Measurements from ENCODE around the gene EFNB1.

Gene EFNB1

GRCh38 chrX:68844581-68844980 is 15.8 kb downstream of the EFNB1 start:
- DNase-seq, result no peak

DNA sequence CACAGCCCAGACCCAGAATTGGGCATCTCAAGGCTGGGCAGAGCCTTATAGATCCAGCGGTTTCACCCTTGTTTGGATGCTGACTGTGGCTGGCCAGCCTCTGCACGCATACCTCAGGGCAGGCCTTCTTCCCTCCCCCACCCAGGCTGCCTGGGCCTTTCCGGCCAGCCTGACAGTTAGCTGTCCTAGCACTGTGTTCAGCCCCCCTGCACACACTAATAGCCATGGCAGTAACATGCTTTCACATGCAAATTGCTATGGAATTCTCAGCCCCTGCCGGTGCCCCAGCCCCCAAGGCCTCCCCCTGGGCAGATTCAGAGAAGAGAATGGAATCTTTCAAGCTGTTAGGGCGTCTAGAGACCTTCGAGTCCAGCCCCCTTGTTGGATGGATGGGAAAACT is 17.7 kb downstream of the EFNB1 start:
- no peak for DNase-seq

GRCh38 chrX:68847172-68847571 is 18.4 kb downstream of the EFNB1 start:
- peak in 1 of 14 donors; percentile 28 for DNase-seq

DNA sequence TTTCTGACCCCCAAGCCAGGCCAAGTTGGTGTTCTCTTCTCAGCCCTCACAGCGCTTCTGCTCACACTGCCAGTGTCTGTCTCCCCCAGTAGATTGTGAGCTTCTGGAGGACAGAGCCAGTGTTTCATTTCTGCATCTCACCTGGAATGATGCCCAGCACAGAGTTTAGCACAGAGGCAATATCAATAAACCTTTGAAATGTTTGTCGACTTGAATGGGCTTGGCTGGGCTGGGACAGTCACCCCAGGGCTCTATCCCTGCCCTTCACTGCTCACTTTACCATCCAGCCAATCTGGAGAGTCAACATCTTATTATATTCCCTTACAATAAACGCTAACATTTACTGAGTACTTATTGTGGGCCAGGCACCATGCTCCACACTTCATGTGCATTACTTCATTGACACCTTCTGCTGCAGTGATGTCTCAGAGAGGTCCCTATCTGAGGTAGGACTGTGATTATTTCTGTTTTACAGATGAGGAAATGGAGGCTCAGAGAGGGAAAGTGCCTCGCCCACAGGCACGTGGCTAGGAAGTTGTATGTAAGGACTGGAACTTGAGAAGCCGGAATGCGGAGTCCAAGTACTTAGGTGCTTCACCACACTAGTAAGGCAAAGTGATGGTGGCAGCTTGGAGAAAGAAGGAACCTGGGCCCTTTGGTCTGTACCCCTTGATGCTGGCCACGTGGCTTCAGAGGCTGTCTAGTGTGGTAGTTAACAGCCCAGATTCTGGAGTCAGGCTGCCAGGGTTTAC is 19.5 kb downstream of the EFNB1 start:
- no peak for DNase-seq

GRCh38 chrX:68851082-68851481 is 22.3 kb downstream of the EFNB1 start:
- no peak for DNase-seq

DNA sequence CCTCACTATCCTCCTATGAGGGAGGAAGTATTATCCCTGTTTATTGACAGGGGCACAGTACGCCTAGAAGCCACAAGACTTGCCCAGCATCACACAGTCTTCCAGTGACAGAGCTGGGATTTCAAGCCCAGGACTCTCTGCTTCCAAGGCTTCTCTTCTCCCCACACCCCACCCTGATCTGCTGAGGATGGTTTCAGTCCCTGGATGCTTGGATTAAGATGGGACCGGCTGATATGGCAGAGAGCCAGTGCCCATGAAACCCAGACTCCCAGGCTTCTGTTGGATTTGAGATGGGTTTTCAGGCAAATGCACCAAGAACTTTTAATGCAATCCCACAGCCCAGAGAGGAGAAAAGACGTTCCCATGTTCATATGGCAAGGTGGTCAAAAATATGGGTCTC is 23.2 kb downstream of the EFNB1 start:
- DNase-seq, result no peak

GRCh38 chrX:68853665-68854251 is 24.9 kb downstream of the EFNB1 start:
- DNase-seq, result no peak

DNA sequence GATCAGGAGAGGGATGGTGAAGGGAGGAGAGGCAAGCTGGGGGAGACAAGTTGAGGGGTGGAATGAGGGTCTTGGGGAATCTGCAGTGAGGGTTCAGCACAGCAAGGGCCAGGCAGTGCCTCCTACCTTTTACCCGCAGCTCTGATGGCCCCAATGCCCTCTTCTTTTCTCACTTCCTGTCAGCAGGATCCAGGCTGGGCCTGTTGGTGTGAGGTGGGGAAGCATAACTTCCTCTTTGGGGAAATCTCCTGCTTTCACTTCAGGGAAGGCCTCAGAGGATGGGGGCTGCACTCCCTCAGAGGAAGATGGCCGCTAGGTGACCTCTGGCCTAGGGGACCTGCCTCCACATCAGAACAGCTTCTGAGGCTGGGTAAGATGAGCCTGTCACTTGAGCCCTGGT is 36.5 kb downstream of the EFNB1 start:
- DNase-seq, result peak in 3 of 14 donors; percentile 4 to 12 (median 6)

DNA sequence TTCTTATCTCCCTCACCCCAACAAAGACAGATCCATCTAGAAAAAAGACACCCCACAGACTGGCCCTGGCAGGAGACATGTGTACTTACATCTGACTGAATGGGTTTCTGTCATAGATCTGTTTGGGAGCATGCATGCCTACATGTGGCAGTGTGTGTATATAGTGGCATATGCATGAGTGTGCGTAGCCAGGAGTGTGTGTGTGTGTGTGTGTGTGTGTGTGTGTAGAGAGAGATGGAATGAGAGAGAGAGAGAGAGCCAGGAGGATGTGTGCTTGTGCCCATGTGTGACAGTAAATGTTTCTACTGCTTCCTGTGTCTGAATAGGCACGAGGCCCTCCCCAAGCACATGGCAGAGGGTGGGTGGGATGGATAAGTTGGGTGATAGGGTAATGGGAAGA is 37.1 kb downstream of the EFNB1 start:
- no peak for DNase-seq

- DNase-seq, result peak in 2 of 14 donors; percentile 7 to 15
These were observed 38.8 kb downstream of the EFNB1 start for GRCh38 chrX:68867458-68868112.

DNA sequence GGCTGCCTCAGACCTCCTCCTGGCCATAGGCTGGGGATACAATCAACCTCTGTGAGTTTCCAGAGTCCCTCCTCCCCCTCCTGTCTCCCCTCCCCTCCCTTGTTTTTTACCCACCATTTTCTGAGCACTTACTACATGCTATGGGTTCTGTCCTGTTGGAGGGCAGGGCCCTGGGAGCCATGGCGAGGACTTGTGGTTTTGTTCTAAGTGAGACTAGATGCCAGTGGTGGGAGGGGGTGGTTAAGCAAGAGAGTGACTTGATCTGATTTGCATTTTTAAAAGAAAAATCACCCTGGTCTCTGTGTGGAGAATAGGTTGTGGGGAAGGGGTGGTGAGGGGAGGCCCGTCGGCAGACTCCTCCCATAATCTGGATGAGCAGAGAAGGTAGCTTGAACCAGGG is 39.5 kb downstream of the EFNB1 start:
- DNase-seq, result no peak

DNA sequence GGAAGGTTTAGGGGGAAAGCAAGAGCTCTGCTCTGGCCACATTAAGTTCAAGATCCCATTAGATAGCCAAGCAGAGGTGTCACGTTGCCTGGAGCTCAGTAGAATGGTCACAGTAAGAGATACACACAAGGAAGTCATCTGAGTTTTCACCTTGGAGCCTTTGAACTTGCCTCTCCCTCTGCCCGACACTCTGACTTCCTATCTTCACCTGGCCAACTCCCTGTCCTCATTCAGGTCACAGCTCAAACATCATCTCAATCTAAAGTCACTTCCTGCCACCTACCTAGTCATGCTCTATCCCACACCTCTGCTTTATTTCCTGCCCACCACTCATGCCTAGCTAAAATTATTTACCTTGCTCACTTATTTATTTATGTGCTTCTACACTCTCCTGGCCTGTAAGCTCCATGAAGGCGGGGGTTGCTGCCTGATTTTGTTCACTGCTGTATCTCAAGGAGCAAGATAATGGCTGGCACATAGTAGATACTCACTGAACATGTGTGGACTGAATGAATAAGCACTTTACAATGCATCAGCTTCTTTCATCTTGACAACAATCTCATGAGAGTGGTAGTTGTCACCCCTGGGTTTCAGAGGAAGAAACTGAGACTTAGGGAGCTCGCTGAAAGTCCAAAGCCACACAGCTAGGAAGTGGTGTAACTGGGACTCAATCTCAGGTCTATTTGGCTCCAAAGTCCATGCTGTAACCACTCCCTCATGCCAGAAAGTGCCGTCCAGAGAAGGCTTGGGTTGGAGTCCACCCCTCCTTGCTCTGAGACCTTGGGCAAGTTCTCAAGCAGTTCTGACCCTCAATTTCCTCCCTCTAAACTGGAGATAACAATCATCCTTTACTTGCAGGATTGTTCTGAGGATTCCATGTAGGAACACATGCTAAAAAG is 40.3 kb downstream of the EFNB1 start:
- DNase-seq, result no peak

DNA sequence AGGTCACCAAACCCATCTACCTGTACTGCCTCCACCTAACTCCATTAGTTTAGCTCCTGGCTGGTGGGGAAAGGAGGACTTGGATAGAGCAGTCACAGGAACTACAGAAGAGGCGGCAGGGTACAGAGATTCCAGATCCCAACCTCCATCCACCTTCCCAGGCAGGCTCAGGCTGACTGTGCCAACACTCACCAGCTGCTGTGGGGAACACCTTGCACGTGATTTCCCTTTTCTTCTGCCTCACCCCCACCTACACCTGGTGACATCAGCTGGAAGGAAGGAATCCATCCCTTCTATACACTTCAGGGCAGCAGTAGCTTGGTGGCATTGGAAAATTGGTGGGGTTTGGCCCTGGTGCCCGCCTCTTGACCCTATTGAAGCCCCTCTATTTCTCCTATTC is 41.5 kb downstream of the EFNB1 start:
- DNase-seq, result no peak

GRCh38 chrX:68872171-68872570 is 43.4 kb downstream of the EFNB1 start:
- no peak for DNase-seq

- no peak for DNase-seq
These were observed 45.3 kb downstream of the EFNB1 start for GRCh38 chrX:68874076-68874475.

- DNase-seq, result no peak
These were observed 47.9 kb downstream of the EFNB1 start for GRCh38 chrX:68876731-68877130.

DNA sequence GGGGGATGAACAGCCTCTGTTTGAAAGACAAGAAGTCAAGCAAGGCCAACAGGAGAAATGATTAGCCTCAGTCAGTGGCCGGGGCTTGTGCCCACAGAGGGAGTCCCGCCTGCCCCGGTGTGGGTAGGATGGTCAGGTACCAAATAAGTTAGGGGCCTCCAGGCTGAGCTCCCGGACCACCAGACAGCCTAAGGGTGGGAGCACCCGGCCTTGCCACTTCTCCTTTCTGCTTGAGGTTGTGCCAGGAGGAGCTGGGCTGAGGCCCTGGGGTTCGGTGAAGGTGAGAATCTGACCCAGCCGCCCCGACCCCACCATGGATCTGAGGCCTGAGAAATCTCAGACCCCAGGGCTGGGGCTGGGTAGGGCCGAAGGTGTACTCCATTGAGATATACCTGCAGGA is 48.8 kb downstream of the EFNB1 start:
- DNase-seq, result no peak

GRCh38 chrX:68878977-68879645 is 50.3 kb downstream of the EFNB1 start:
- no peak for DNase-seq

GRCh38 chrX:68880846-68881552 is 52.2 kb downstream of the EFNB1 start:
- no peak for DNase-seq

DNA sequence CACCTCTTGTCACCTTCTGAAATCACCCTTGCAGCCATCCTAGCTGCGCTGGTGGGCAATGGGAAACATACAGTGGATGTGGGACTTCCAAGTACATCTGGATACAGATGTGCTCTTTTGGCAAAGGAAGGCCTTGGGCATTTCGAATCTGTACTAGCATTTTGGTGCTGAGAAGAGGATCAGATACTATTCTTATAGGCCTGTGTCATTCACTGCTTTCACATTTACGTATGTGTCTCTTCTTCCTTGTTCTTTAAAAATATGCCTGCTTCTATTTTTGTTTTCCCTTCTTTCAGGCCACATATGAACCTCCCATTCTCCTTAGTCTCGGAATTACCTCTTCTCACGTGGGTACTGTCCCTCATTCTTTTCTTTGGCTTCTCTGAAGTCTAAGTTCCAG is 53.1 kb downstream of the EFNB1 start:
- no peak for DNase-seq

- no peak for DNase-seq
These were observed 55.0 kb downstream of the EFNB1 start for GRCh38 chrX:68883800-68884199.

GRCh38 chrX:68889249-68889648 is 60.4 kb downstream of the EFNB1 start:
- DNase-seq, result no peak

Data from C1 segment of cervical spinal cord (tissue), 14 donors.